ENCODE data around the gene LIPI. TPM values are rescaled to one million over a fixed set of nuclear protein-coding genes. Genes with fewer than 3 reads are reported as not detected.

The LIPI gene
- total and polyA plus RNA-seq, 2 of the 13 experiments (the other 11 are each of a cell fraction or from before 2014, with no cell fraction given), result not detected

DNA sequence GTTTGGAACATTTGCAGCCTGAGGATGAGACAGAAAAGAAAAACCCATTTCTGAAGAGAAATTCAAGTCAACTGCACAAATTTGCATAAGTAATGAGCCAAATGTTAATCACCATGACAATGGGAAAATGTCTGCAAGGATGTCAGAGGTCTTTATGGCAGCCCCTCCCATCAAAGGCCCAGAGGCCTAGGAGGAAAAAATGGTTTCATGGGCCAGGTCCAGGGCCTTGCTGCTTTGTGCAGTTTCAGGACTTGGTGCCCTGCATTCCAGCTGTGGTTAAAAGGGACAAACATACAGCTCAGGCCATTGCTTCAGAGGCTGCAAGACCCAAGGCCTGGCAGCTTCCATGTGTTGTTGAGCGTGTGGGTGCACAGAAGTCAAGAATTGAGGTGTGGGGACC lies 18.6 kb upstream of the LIPI start:
- Histone ChIP-seq H3K79me2 (ENCODE audit: insufficient read depth, low read length) (no peaks in the 10 kb centered on the region), H3K27me3 (ENCODE audit: control insufficient read depth in 1 of 2, insufficient read depth in 2 of 2, low read length in 2 of 2) (no peaks in the 10 kb centered on the region), H3K4me2 (ENCODE audit: low read depth, low read length) (no peak overlapping the region), H4K20me1 (ENCODE audit: insufficient read depth, low read length) (no peaks in the 10 kb centered on the region), H2AFZ (ENCODE audit: low read length) (no peak overlapping the region), H3K4me3 (replicated peaks in 1 of 3; ENCODE audit: insufficient read depth in 1 of 3, low read depth in 2 of 3, low read length in 3 of 3) (no peak overlapping the region), H3K36me3 (replicated peaks in 1 of 2; ENCODE audit: control insufficient read depth in 1 of 2, insufficient read depth in 2 of 2, low read length in 2 of 2) (no peaks in the 10 kb centered on the region), H3K9me3 (ENCODE audit: low read length) (peaks cover 29% of the 10 kb centered on the region), H3K4me1 (ENCODE audit: insufficient read depth, low read length) (no peaks in the 10 kb centered on the region), H3K9ac (ENCODE audit: insufficient read depth, low read depth, low read length) (no peak overlapping the region), H3K27ac (ENCODE audit: extremely low read length, insufficient read depth, low read length) (no peak overlapping the region)
- no peak for DNase-seq (ENCODE audit: low spot score)
- ATAC-seq, result no peak
- CTCF ChIA-PET (ENCODE audit: low intra/inter-chr PET ratio, low total read pairs), result no interaction called here
- intact Hi-C loops (cut with micrococcal nuclease; ENCODE audit: unreplicated experiment) (no loop called here), in situ Hi-C loops (cut with HindIII; ENCODE audit: extremely low pct_ligation_motif_present, low pct_unique_long_range_greater_than_20kb) (no loop called here)
- FAIRE-seq, result no peak
- BruUV-seq (replicated peaks), result no TSS peak
- no CpG with 5 or more reads among the region's 1 CpG for WGBS (ENCODE audit: low lambda C conversion rate)
- POLR2A ChIA-PET, result no interaction called here
- no peak for TF ChIP-seq HDAC2 (CRISPR knock-in tag; IDR thresholded peaks at IDR 0.05)
- TF ChIP-seq, protein P1, sequence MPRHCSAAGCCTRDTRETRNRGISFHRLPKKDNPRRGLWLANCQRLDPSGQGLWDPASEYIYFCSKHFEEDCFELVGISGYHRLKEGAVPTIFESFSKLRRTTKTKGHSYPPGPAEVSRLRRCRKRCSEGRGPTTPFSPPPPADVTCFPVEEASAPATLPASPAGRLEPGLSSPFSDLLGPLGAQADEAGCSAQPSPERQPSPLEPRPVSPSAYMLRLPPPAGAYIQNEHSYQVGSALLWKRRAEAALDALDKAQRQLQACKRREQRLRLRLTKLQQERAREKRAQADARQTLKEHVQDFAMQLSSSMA (CRISPR knock-in tag; IDR thresholded peaks at IDR 0.05), result no peak
- TF ChIP-seq GTF2F1 (IDR thresholded peaks at IDR 0.05; ENCODE audit: low read length), result no peak
- TF ChIP-seq, protein P2, sequence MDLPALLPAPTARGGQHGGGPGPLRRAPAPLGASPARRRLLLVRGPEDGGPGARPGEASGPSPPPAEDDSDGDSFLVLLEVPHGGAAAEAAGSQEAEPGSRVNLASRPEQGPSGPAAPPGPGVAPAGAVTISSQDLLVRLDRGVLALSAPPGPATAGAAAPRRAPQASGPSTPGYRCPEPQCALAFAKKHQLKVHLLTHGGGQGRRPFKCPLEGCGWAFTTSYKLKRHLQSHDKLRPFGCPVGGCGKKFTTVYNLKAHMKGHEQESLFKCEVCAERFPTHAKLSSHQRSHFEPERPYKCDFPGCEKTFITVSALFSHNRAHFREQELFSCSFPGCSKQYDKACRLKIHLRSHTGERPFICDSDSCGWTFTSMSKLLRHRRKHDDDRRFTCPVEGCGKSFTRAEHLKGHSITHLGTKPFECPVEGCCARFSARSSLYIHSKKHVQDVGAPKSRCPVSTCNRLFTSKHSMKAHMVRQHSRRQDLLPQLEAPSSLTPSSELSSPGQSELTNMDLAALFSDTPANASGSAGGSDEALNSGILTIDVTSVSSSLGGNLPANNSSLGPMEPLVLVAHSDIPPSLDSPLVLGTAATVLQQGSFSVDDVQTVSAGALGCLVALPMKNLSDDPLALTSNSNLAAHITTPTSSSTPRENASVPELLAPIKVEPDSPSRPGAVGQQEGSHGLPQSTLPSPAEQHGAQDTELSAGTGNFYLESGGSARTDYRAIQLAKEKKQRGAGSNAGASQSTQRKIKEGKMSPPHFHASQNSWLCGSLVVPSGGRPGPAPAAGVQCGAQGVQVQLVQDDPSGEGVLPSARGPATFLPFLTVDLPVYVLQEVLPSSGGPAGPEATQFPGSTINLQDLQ (CRISPR knock-in tag; IDR thresholded peaks at IDR 0.05), result no peak
- TF ChIP-seq ATM (IDR thresholded peaks at IDR 0.05; ENCODE audit: borderline replicate concordance), result no peak

DNA sequence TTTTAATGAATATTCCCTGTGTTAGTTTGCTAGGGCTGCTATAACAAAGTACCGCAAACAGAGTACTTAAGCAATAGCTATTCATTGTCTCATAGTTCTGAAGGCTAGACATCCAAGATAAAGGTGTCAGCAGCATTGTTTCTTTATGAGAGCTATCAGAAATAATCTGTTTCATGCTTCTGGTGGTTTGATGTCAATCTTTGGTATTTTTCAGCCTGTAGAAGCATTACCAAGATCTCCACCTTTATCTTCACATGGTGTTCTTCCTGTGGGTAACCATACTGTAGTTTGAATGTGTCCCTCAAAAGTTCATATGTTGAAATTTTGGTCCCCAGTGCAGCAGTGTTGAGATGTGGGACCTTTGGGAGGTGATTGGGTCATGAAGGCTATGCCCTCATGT lies 12.6 kb upstream of the LIPI start:
- ChIA-PET POLR2A (no interaction called here), CTCF (ENCODE audit: low intra/inter-chr PET ratio, low total read pairs) (no interaction called here)
- Histone ChIP-seq H2AFZ (ENCODE audit: low read length) (no peak overlapping the region), H3K27me3 (ENCODE audit: control insufficient read depth in 1 of 2, insufficient read depth in 2 of 2, low read length in 2 of 2) (no peaks in the 10 kb centered on the region), H3K9ac (ENCODE audit: insufficient read depth, low read depth, low read length) (no peak overlapping the region), H3K79me2 (ENCODE audit: insufficient read depth, low read length) (no peaks in the 10 kb centered on the region), H3K36me3 (replicated peaks in 1 of 2; ENCODE audit: control insufficient read depth in 1 of 2, insufficient read depth in 2 of 2, low read length in 2 of 2) (no peaks in the 10 kb centered on the region), H3K27ac (ENCODE audit: extremely low read length, insufficient read depth, low read length) (no peak overlapping the region), H3K4me1 (ENCODE audit: insufficient read depth, low read length) (no peaks in the 10 kb centered on the region), H4K20me1 (ENCODE audit: insufficient read depth, low read length) (no peaks in the 10 kb centered on the region), H3K4me2 (ENCODE audit: low read depth, low read length) (no peak overlapping the region), H3K4me3 (replicated peaks in 1 of 3; ENCODE audit: insufficient read depth in 1 of 3, low read depth in 2 of 3, low read length in 3 of 3) (no peak overlapping the region), H3K9me3 (ENCODE audit: low read length) (peaks cover under 1% of the 10 kb centered on the region; the same call in 1 of the 2 replicates)
- DNase-seq (ENCODE audit: low spot score) (no peak), ATAC-seq (no peak), FAIRE-seq (no peak)
- no TSS peak for BruUV-seq (replicated peaks)
- intact Hi-C loops (cut with micrococcal nuclease; ENCODE audit: unreplicated experiment) (no loop called here), in situ Hi-C loops (cut with HindIII; ENCODE audit: extremely low pct_ligation_motif_present, low pct_unique_long_range_greater_than_20kb) (no loop called here)
- TF ChIP-seq PTBP1 (IDR thresholded peaks at IDR 0.05; ENCODE audit: low read depth, low read length, poor library complexity, severe bottlenecking), result no peak
- TF ChIP-seq SIN3A (IDR thresholded peaks at IDR 0.05; ENCODE audit: borderline replicate concordance, low read depth, low read length), result no peak
- TF ChIP-seq, protein P3, sequence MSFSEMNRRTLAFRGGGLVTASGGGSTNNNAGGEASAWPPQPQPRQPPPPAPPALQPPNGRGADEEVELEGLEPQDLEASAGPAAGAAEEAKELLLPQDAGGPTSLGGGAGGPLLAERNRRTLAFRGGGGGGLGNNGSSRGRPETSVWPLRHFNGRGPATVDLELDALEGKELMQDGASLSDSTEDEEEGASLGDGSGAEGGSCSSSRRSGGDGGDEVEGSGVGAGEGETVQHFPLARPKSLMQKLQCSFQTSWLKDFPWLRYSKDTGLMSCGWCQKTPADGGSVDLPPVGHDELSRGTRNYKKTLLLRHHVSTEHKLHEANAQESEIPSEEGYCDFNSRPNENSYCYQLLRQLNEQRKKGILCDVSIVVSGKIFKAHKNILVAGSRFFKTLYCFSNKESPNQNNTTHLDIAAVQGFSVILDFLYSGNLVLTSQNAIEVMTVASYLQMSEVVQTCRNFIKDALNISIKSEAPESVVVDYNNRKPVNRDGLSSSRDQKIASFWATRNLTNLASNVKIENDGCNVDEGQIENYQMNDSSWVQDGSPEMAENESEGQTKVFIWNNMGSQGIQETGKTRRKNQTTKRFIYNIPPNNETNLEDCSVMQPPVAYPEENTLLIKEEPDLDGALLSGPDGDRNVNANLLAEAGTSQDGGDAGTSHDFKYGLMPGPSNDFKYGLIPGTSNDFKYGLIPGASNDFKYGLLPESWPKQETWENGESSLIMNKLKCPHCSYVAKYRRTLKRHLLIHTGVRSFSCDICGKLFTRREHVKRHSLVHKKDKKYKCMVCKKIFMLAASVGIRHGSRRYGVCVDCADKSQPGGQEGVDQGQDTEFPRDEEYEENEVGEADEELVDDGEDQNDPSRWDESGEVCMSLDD (CRISPR knock-in tag; IDR thresholded peaks at IDR 0.05; ENCODE audit: borderline replicate concordance), result no peak
- TF ChIP-seq GLI4 (CRISPR knock-in tag; IDR thresholded peaks at IDR 0.05; ENCODE audit: borderline replicate concordance), result no peak
- no peak for TF ChIP-seq ZNF703 (CRISPR knock-in tag; IDR thresholded peaks at IDR 0.05; ENCODE audit: borderline replicate concordance)
- no peak for TF ChIP-seq ZC3H13 (CRISPR knock-in tag; IDR thresholded peaks at IDR 0.05)
- TF ChIP-seq ZNF354B (CRISPR knock-in tag; IDR thresholded peaks at IDR 0.05), result no peak
- WGBS (ENCODE audit: low lambda C conversion rate), result 44% methylated on average over 1 of the region's 1 CpG

Data from HepG2 (cell line).